ENCODE data around the gene SELE. TPM values are rescaled to one million over a fixed set of nuclear protein-coding genes. Genes with fewer than 3 reads are reported as not detected.

The SELE gene
- polyA plus RNA-seq, 1 donor from 2014 or later: not detected

GRCh38 chr1:169704797-169705196, 29.1 kb downstream of the SELE start:
- H3K27me3 ChIP-seq (ENCODE audit: insufficient read depth, low read depth, low read length): no peaks in the 10 kb centered on the region
- H3K9me3 ChIP-seq (ENCODE audit: low read length): no peaks in the 10 kb centered on the region
- no peak overlapping the region for H2AFZ ChIP-seq (ENCODE audit: low read depth, low read length)
- H3K4me2 ChIP-seq (ENCODE audit: low read length): no peak overlapping the region
- H3K4me3 ChIP-seq (ENCODE audit: low read length): no peak overlapping the region
- H3K27ac ChIP-seq (ENCODE audit: low read length): no peak overlapping the region
- no peaks in the 10 kb centered on the region for H3K36me3 ChIP-seq (ENCODE audit: insufficient read depth, low read length)
- no peaks in the 10 kb centered on the region for H3K9me2 ChIP-seq (ENCODE audit: insufficient read depth, low read length)
- H3F3A ChIP-seq (ENCODE audit: insufficient read depth, low read length, poor library complexity, severe bottlenecking): no peaks in the 10 kb centered on the region
- TF ChIP-seq MXI1 (conservative IDR thresholded peaks at IDR 0.05; ENCODE audit: poor library complexity, severe bottlenecking): no peak
- H4K20me1 ChIP-seq (ENCODE audit: insufficient read depth): no peaks in the 10 kb centered on the region
- H3K9ac ChIP-seq (ENCODE audit: low read length): no peak overlapping the region
- H3K79me2 ChIP-seq (replicated peaks; ENCODE audit: insufficient read depth, low read length): no peaks in the 10 kb centered on the region

- H3K4me2 ChIP-seq (ENCODE audit: low read length): no peak overlapping the region
- no peaks in the 10 kb centered on the region for H3K9me3 ChIP-seq (ENCODE audit: low read length)
- H3K27me3 ChIP-seq (ENCODE audit: insufficient read depth, low read depth, low read length): no peaks in the 10 kb centered on the region
- TF ChIP-seq SMC3 (conservative IDR thresholded peaks at IDR 0.05; ENCODE audit: poor library complexity) (no peak), CTCF (IDR thresholded peaks at IDR 0.05; ENCODE audit: poor library complexity, severe bottlenecking) (no peak), TAF1 (IDR thresholded peaks at IDR 0.05; ENCODE audit: low read depth) (no peak), EP300 (conservative IDR thresholded peaks at IDR 0.05; ENCODE audit: poor library complexity, severe bottlenecking) (no peak), EZH2 (IDR thresholded peaks at IDR 0.05; ENCODE audit: borderline replicate concordance, insufficient read depth, low read length, poor library complexity, severe bottlenecking) (no peak), RAD21 (conservative IDR thresholded peaks at IDR 0.05) (no peak), MXI1 (conservative IDR thresholded peaks at IDR 0.05; ENCODE audit: poor library complexity, severe bottlenecking) (no peak), POLR2AphosphoS5 (IDR thresholded peaks at IDR 0.05) (no peak), REST (IDR thresholded peaks at IDR 0.05; ENCODE audit: borderline replicate concordance) (no peak)
- H3K4me3 ChIP-seq (ENCODE audit: low read length): no peak overlapping the region
- no peak overlapping the region for H2AFZ ChIP-seq (ENCODE audit: low read depth, low read length)
- H3K9me2 ChIP-seq (ENCODE audit: insufficient read depth, low read length): no peaks in the 10 kb centered on the region
- no peak overlapping the region for H3K9ac ChIP-seq (ENCODE audit: low read length)
- no peaks in the 10 kb centered on the region for H3K79me2 ChIP-seq (replicated peaks; ENCODE audit: insufficient read depth, low read length)
- no peaks in the 10 kb centered on the region for H3K36me3 ChIP-seq (ENCODE audit: insufficient read depth, low read length)
- H4K20me1 ChIP-seq (ENCODE audit: insufficient read depth): no peaks in the 10 kb centered on the region
- H3K27ac ChIP-seq (ENCODE audit: low read length): no peak overlapping the region
- H3F3A ChIP-seq (ENCODE audit: insufficient read depth, low read length, poor library complexity, severe bottlenecking): no peaks in the 10 kb centered on the region
These were observed 32.4 kb downstream of the SELE start for GRCh38 chr1:169701261-169702005.
